ENCODE data around the gene CREB3.

GRCh38 chr9:35697486-35697885, 35.0 kb upstream of the CREB3 start:
- TF ChIP-seq, protein P1, sequence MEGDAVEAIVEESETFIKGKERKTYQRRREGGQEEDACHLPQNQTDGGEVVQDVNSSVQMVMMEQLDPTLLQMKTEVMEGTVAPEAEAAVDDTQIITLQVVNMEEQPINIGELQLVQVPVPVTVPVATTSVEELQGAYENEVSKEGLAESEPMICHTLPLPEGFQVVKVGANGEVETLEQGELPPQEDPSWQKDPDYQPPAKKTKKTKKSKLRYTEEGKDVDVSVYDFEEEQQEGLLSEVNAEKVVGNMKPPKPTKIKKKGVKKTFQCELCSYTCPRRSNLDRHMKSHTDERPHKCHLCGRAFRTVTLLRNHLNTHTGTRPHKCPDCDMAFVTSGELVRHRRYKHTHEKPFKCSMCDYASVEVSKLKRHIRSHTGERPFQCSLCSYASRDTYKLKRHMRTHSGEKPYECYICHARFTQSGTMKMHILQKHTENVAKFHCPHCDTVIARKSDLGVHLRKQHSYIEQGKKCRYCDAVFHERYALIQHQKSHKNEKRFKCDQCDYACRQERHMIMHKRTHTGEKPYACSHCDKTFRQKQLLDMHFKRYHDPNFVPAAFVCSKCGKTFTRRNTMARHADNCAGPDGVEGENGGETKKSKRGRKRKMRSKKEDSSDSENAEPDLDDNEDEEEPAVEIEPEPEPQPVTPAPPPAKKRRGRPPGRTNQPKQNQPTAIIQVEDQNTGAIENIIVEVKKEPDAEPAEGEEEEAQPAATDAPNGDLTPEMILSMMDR (IDR thresholded peaks at IDR 0.05) = no peak
- no peak for TF ChIP-seq POLR2AphosphoS5 (IDR thresholded peaks at IDR 0.05)
- no peak for TF ChIP-seq POLR2A (IDR thresholded peaks at IDR 0.05)
- no peak for TF ChIP-seq EP300 (IDR thresholded peaks at IDR 0.05)

Data from upper lobe of left lung (tissue), 4 donors.